Globus pallidus (tissue), 1 donor: Measurements from ENCODE around the gene BTBD18.
A peak's percentile ranks its signal among the peaks of the same experiment; 100 is the strongest.
"Not testable (repeated sequence)": the region's sequence is repeated elsewhere in the genome, so short reads cannot be mapped to it uniquely, and the experiment has no call there.

Experiments
- DNase-seq: peaks from one replicate; pipeline ENCODE4 v3.0.0-alpha.2; 2015; ENCODE audit warnings: low spot score

The BTBD18 gene

DNA sequence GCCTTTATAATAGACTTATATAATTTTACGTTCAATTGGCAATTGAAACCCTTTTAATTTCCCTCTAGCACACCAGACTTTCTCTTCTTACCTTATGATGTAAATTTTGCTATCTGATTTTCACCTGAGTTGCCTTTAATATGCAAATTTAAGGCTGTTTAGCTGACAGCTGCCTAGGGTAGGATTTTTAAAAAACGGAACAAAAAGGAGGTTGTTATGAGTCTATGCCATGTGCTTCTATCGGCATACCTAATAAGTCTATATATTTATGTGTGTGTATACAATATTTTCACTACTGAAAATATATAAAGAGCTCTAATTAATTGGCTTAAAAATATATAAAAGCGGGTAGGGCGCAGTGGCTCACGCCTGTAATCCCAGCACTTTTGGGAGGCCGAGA is 22.1 kb downstream of the BTBD18 start:
- no peak for DNase-seq

DNA sequence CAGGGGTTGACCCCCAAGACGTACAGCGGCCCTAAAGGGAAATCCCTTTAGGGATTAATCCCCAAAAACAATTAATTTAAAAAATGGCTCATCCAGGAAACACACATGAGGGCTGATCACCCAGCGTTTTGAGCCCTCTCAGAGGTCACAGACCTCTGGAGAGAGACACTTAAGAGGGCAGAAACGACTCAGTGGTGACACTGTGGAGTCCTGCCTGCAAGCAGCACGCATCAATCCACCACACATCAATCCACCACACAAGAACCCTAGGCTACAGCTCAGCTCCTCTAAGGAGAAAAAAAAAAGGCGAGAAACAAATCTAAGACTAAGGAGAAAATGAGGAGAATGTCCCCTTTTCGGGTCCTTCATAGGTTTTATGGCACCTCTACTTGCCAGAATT is 22.8 kb downstream of the BTBD18 start:
- no peak for DNase-seq

DNA sequence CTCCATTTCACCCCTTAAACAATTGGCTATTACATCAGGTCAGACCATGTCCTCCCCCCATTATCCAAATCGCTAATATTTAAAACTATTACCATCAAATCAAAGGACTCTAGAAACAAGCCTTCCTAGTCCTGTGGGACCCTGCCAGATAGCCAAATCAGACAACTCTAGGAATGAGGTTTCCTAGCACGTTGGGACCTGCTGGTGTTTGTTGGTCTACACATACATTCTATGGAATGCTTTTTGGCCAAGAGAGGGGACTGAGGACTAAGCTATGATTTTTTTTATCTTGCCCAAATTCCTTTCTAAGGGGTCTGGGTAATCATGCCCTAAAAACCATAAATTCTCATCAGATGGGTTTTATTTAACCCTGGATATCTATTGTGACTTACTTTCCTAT is 24.4 kb downstream of the BTBD18 start:
- no peak for DNase-seq

DNA sequence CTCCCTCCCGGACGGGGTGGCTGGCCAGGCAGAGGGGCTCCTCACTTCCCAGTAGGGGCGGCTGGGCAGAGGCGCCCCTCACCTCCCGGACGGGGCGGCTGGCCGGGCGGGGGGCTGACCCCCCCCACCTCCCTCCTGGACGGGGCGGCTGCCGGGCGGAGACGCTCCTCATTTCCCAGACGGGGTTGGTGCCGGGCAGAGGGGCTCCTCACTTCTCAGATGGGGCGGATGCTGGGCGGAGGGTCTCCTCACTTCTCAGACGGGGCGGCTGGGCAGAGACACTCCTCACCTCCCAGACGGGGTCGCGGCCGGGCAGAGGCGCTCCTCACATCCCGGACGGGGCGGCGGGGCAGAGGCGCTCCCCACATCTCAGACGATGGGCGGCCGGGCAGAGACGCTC is 34.9 kb downstream of the BTBD18 start:
- not testable (repeated sequence) for DNase-seq

DNA sequence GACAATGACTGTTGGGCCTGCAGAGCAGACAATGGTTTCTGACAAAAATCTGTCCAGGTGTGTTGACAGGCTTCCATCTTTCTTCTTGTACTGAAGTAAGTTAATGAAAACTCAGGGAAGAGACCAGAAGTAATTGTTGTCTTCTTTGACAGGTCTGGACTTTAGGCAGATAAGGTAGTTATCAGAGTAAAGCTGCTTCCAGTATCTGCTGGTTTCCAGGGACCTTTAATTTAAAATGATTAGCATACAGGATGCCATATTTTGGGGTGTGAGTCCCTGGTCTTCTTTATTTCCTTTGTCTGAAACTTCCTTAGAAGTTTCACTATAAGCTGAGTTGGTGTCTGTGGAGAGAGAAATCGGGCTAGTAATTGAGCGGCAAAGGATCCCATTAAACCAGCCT is 37.8 kb downstream of the BTBD18 start:
- DNase-seq: no peak

DNA sequence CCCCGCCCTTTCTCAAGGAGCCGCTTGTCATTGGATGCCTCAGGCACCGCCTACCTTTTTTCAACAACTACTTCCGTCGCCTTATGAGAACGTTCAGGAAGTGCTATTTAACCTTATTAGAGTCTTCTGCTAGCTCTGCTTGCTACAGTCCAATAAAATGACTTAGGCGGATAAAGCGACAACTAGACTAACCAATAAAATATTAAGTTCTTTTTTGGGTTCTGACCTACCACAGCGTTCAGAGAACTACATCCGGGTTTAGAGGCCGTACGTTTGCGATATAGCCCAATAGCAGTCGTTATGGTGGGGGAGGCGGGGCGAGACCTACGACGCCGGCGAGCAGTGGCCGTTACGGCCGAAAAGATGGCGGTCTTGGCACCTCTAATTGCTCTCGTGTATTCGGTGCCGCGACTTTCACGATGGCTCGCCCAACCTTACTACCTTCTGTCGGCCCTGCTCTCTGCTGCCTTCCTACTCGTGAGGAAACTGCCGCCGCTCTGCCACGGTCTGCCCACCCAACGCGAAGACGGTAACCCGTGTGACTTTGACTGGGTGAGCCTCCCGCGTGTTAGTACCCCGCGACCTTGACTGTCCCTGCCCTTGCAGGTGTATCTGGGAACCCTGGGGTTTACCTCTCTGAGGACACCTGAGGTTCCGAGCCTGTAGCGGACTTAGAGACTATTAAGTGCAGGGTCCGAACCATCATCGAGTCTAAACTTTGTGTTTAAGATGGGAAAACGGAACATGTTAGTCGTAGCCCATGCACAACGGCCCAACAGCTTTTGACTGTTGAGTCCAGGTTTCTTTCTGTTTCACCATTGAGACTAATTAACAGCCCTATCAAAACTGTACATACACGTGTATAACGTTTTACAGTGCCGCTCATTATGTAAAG is 39.1 kb downstream of the BTBD18 start, which contains the start of gene TMX2:
Gene TMX2 (plus strand): TSS at position 338 of the 895 bp plus-strand sequence. CDS start 26 bp downstream, at position 364.
- peak; percentile 99 for DNase-seq

DNA sequence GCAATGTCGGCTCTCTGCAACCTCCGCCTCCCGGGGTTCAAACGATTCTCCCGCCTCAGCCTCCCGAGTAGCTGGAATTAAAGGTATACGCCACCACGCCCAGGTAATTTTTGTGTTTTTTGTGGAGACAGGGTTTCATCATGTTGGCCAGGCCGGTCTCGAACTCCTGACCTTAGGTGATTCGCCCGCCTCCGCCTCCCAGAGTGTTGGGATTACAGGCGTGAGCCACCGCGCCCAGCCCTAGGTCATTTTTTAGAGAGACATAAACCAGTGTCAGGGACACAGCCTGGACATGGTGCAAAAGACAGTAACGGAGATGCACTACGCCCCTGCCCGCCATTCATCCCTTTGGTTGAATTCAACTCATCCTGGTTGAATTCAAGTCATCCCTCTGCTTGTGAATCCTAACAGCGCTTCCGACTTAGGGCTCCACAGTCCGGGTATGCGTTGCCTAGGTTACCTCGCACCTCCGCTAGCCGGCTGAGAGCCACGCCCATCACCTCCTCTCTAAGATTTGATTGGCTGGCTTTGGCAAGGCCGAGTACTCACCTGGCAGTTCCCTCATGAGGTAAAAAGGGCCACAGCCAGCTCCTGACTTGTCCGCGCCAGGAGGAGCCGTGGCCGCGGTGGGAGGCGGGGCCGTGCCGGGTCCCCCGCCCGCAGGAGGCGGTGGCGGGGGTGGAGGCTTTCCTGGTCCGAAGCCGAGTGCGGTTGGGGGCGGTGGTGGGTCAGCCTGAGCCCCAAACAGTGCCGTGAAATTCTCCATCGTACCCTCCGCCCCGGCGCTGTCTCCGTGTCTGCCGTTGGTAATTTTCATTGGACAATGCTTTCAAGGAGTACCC is 40.0 kb downstream of the BTBD18 start, which contains the start of gene MED19:
Gene MED19 (minus strand): TSS at position 802 of the 842 bp plus-strand sequence. CDS start 36 bp downstream, at position 766.
- no peak for DNase-seq

DNA sequence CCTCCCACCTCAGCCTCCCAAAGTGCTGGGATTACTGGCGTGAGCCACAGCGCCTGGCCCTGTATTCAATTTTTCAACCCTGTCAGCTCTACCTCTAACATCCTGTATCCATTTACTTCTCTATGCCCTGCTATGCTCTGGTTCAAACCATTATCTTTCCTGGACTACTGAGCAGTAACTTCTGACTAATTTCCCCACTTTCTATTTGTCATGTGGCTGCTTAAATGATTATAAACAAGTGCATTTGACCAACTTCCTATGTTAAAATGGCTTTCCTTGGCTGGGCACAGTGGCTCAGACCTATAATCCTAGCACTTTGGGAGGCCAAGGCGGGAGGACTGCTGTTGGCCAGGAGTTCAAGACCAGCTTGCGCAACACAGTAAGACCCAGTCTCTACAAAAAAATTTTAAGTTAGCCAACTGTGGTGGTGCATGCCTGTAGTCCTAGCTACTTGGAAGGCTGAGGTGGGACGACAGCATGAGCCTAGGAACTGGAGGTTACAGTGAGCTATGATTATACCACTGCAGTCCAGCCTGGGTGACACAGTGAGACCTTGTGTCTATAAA is 41.7 kb downstream of the BTBD18 start:
- no peak for DNase-seq

DNA sequence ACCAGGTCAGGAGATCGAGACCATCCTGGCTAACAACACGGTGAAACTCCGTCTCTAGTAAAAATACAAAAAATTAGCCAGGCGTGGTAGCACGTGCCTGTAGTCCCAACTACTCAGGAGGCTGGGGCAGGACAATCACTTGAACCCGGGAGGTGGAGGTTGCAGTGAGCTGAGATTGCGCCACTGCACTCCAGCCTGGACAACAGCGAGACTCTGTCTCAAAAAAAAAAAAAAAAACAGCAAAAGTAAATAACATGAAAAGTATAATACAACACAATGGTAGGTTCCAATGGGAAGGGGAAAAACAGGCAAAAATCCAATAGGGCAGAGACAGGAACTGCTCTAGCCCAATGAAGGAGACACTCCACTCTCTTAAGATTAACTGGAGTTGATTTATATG is 46.2 kb downstream of the BTBD18 start:
- DNase-seq: not testable (repeated sequence)

DNA sequence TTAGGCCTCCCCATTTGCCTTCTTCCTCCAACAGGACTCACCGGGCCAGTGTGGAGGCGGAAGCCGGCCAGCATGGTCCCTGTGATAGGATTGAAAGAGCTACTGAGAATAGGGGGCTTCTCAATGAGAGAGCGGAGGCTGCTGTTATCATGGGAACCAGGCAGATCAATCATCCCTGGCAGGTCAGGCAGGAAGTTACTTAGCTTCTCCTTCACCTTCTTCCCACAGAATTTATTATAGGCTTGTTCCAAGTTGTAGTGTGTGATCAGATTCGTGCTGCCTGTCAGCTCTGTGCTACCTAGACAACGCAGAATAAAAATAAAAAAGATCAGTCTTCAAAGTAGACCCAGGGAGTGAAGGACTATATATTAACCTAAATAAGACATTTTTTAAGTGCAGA is 46.7 kb downstream of the BTBD18 start:
- no peak for DNase-seq

DNA sequence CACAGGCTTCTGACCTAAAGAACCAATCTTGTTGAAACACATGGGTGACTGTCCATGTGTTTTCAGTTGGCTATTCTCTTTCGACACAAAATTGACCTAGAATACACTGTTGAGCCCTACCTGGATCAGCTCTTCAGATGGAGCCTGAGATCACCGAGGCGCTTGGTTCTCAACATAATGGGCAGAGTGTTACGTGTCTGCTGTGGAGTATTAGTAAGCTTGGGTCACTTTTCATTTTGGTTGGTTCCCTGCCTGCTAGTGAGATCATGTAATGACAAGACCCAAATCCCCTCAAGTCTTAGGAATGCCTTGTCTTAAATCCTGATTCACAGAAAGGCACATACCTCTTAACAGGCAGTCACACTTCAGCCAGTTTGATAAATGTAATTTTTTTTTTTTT is 48.3 kb downstream of the BTBD18 start:
- no peak for DNase-seq

DNA sequence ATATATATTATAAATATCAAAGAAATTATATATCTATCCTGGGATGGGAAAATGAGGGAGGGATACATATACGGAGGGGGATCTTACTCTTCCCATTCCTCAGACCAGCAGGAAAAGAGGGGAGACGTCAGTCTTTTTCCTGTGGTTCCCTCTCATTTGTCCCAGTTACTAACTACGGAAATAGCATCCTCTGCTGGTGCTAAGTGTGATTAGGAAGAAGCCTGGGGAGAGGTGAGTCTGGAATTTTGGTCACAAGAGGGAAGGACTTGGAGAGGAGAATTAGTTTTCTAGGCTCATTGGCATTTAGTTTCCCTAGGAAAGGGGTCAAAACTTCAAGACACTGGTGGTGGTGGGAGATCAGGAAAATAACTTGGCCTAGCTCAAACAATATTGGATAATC is 51.2 kb downstream of the BTBD18 start:
- DNase-seq: no peak

DNA sequence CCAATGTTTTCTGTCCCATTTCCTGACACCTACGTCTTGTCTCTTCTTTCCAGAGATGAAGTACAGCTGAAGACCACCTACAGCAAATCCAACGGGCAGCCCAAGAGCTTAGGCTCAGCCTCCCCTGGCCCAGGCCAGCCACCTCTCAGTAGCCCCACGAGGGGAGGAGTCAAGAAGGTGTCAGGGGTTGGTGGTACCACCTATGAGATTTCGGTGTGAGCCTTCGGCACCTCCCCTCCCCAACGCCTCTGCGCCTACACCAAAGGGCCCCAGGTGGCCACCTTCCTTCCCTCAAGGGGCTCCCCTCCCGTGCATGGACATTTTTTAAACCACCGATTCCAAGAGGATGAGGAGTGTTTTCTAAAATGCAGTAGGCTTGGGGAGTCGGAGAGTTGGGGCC is 51.8 kb downstream of the BTBD18 start:
- no peak for DNase-seq

DNA sequence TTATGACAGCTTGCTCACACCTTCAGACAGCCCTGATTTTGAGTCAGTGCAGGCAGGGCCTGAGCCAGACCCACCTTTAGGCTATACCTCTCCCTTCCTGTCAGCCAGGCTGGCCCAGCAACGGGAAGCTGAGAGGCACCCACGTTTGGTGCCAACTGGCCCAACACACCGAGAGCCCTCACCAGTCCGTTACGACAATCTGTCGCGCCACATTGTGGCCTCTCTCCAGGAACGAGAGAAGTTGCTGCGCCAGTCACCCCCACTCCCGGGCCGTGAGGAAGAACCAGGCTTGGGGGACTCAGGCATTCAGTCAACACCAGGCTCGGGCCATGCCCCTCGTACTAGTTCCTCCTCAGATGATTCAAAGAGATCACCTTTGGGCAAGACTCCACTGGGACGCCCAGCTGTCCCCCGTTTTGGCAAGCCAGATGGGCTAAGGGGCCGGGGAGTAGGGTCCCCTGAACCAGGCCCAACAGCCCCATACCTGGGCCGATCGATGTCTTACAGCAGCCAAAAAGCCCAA is 52.7 kb downstream of the BTBD18 start:
- no peak for DNase-seq
